Measurements from ENCODE around the gene SLC1A2. TPM values are rescaled to one million over a fixed set of nuclear protein-coding genes. Genes with fewer than 3 reads are reported as not detected.

SLC1A2 gene
- total RNA-seq, 2 donors from 2014 or later: 0.12 TPM; not detected in 1

DNA sequence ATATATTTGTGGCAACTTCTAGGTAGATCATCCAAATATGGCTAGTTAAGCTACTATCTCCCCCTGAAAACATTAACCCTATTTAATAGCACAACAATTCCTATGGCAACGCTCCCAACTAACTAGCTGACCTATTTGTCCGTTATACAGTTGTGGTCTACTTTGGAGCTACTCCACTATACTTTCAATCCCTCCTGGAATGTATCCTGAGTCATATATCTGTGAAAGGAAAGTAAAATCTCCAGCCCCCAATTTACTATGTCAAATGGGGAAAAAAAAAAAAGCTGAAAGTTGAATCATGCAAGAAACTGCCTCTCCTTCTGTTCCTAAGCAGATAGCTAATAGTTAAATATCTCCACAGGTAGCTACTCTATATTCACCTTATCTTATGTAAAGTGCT is 151.9 kb downstream of the SLC1A2 start:
- no peaks in the 10 kb centered on the region for H3K9me3 ChIP-seq (ENCODE audit: control insufficient read depth, low read length, poor library complexity, severe bottlenecking)
- DNase-seq: no peak
- Mint-ChIP-seq H3K4me1 (peaks cover 12% of the 10 kb centered on the region), H3K4me3 (no peak overlapping the region), H3K27me3 (no peaks in the 10 kb centered on the region), H3K36me3 (ENCODE audit: low read depth) (peaks cover 3% of the 10 kb centered on the region), H3K27ac (no peak overlapping the region)
- ATAC-seq: no peak

DNA sequence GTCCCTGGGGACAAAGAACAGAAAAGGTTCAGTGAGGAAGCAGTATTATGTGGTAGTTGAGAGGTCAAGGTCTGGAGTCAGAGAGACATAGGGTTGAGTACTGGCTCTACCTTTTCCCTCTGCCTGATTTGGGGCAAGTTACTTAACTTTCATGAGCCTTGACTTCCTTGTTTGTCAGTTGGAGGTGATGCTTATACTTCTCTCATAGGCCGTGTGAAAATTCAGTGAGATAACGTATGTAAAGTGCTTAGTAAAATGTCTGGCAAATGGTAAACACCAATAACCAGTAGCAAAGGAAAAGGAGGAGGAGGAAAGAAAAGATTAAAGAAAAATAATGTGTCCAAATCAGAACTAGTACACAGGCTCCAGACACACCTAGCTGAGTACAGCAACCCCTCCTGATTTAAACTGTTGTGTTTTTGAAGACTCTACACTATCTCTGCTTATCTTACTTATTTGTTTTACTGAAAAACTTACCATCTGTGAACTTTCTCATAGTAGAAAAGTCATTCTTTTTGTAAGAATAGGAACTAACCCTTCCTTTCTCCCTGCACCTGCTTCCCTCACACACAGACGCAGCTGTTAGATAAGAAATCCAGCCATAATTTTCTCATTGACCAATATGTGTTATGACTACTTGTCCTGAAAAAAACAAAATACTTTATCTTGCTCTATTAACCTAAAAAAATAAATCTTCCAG is 153.5 kb downstream of the SLC1A2 start:
- Mint-ChIP-seq H3K27ac (no peak overlapping the region), H3K4me1 (peaks cover 8% of the 10 kb centered on the region), H3K4me3 (no peak overlapping the region), H3K27me3 (no peaks in the 10 kb centered on the region), H3K36me3 (ENCODE audit: low read depth) (peaks cover 2% of the 10 kb centered on the region)
- ATAC-seq (no peak), DNase-seq (no peak)
- H3K9me3 ChIP-seq (ENCODE audit: control insufficient read depth, low read length, poor library complexity, severe bottlenecking): no peaks in the 10 kb centered on the region

DNA sequence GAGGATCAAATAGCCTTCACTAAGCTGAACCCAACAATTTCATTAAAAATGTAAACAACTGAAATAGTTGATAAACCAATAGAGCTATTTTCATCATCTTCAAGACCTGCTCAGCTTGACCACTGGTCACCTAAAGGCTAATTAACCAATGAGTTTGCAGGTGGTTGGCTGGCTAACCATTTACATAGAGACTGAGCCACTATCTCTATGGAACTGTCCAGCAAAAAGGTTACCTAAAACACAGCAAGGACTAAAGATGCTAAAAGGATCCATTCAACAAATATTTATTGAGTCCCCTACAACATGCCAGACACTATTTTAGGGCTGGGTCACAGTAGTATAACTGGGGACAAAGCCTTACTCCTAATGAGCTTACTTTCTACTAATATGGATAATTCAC is 156.6 kb downstream of the SLC1A2 start:
- no peaks in the 10 kb centered on the region for H3K36me3 Mint-ChIP-seq (ENCODE audit: low read depth)
- no peak for DNase-seq
- no peaks in the 10 kb centered on the region for H3K9me3 ChIP-seq (ENCODE audit: control insufficient read depth, low read length, poor library complexity, severe bottlenecking)
- ATAC-seq: no peak
- H3K4me1 Mint-ChIP-seq: peaks cover 10% of the 10 kb centered on the region
- H3K27ac Mint-ChIP-seq: no peak overlapping the region
- no peak overlapping the region for H3K4me3 Mint-ChIP-seq
- no peaks in the 10 kb centered on the region for H3K27me3 Mint-ChIP-seq

DNA sequence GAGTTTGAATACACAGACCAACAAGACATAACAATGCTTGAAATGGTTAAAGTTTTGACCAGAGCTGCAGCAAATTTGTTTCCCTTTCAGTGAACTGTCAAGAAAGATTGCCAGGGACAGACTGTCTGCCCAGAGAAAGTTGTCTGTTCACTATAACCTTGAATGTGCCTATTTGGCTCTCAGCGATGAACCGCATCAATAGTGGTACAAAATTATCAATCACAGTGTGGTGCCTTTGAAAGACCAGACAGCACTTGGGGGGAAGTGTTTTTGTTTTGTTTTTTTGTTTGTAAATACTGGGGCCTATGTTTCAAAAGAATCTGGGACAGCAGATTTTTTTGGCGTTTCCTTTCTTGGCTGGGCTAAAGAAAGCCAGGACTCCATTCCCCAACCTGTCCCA is 157.3 kb downstream of the SLC1A2 start:
- Mint-ChIP-seq H3K4me1 (peaks cover 16% of the 10 kb centered on the region), H3K36me3 (ENCODE audit: low read depth) (no peaks in the 10 kb centered on the region), H3K4me3 (no peak overlapping the region), H3K27ac (no peak overlapping the region), H3K27me3 (no peaks in the 10 kb centered on the region)
- DNase-seq: no peak
- ATAC-seq: no peak
- no peaks in the 10 kb centered on the region for H3K9me3 ChIP-seq (ENCODE audit: control insufficient read depth, low read length, poor library complexity, severe bottlenecking)

DNA sequence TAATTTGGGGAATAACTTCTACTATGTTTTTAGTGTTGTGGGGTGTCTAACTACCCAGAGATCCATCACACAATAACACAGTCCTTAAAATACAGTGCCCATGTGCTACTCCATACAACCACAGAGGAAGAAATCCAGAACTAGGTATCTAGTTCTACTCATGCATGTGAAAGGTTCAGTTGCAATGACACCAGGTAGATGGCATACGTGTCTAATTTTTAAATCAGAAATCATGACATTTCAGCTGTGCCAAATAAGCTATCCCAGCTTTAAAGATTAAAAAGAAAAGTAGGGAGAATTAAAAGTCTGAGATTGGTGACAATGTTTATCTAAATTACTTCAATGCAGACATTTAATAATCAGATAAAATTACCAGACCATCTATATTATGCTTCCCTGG is 158.2 kb downstream of the SLC1A2 start:
- H3K9me3 ChIP-seq (ENCODE audit: control insufficient read depth, low read length, poor library complexity, severe bottlenecking): no peaks in the 10 kb centered on the region
- Mint-ChIP-seq H3K27ac (no peak overlapping the region), H3K4me3 (no peak overlapping the region), H3K27me3 (no peaks in the 10 kb centered on the region), H3K36me3 (ENCODE audit: low read depth) (no peaks in the 10 kb centered on the region), H3K4me1 (peaks cover 17% of the 10 kb centered on the region)
- ATAC-seq (no peak), DNase-seq (no peak)

DNA sequence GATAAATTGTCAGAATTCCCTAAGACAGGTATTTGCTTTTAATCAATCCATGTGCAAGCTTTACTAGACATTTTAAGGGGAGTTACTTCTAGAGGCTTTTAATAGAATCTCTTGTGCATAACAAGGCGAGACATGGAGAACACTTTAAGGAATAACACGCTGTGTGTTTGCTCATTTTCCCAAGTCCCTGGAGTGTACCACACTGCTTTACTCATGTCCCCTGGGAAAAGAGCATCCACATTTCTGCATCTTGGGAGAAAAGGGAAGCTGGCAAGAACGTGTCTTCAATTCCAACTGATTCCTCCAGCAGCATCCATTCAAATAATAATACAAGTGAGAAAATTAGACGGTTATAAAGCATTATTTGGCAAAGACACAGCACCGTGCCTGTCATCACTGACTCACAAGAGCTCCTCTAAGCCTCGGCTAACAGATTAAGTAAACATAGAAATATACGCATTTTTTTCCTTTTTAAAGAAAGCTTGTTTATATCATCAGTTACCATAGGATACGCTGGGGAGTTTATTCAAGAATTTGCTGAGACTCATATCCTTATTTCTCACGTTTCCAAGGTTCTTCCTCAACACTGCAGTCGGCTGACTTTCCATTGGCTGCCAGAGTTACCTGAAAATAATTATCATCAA is 158.9 kb downstream of the SLC1A2 start:
- Mint-ChIP-seq H3K27me3 (no peaks in the 10 kb centered on the region), H3K36me3 (ENCODE audit: low read depth) (no peaks in the 10 kb centered on the region), H3K4me3 (no peak overlapping the region), H3K27ac (no peak overlapping the region), H3K4me1 (peaks cover 16% of the 10 kb centered on the region)
- no peak for DNase-seq
- no peak for ATAC-seq
- H3K9me3 ChIP-seq (ENCODE audit: control insufficient read depth, low read length, poor library complexity, severe bottlenecking): no peaks in the 10 kb centered on the region

DNA sequence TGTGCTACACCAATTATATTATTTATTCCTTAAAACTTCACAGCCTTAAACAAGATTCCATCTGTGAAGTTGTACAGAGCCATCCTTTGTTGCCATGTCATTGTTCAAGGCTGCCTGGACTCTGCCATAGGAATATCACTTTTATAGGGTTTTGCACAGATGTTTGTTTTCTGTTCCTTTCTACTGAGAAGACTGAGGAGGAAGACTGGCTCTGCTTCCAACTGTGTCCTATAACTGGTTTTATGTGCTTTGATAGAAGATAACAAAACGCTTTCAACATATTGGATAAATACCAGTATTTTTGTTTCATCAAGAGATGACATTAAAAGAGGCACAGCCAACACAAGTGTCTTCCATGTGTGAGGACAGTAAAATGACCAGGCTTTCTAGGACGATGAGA is 159.8 kb downstream of the SLC1A2 start:
- H3K27me3 Mint-ChIP-seq: no peaks in the 10 kb centered on the region
- no peaks in the 10 kb centered on the region for H3K9me3 ChIP-seq (ENCODE audit: control insufficient read depth, low read length, poor library complexity, severe bottlenecking)
- no peak for ATAC-seq
- H3K36me3 Mint-ChIP-seq (ENCODE audit: low read depth): no peaks in the 10 kb centered on the region
- no peak overlapping the region for H3K4me3 Mint-ChIP-seq
- no peak for DNase-seq
- H3K4me1 Mint-ChIP-seq: peaks cover 16% of the 10 kb centered on the region
- no peak overlapping the region for H3K27ac Mint-ChIP-seq

DNA sequence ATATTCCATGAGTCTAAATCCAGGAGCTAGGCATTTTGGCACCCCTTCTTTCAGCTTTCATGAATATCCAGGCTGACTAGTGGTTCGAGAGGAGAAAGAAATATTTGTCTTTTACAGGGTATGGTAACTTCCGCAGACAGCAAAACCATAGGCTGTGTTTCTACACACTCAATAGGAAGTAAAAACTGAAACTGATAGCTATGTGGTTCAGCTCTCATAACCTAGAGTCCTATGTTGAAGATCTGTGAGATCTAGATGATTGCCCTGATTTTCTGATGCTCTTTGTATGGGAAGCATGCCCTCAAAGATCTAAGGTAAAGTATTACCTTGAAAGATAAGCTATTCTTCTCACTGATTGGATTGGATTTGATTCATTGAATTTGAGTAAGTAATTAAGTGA is 162.1 kb downstream of the SLC1A2 start:
- Mint-ChIP-seq H3K4me1 (peaks cover 16% of the 10 kb centered on the region), H3K4me3 (peak overlapping the region; percentile 55), H3K36me3 (ENCODE audit: low read depth) (no peaks in the 10 kb centered on the region), H3K27me3 (no peaks in the 10 kb centered on the region), H3K27ac (peak overlapping the region; percentile 27)
- DNase-seq: no peak
- no peaks in the 10 kb centered on the region for H3K9me3 ChIP-seq (ENCODE audit: control insufficient read depth, low read length, poor library complexity, severe bottlenecking)
- ATAC-seq: peak; percentile 95

DNA sequence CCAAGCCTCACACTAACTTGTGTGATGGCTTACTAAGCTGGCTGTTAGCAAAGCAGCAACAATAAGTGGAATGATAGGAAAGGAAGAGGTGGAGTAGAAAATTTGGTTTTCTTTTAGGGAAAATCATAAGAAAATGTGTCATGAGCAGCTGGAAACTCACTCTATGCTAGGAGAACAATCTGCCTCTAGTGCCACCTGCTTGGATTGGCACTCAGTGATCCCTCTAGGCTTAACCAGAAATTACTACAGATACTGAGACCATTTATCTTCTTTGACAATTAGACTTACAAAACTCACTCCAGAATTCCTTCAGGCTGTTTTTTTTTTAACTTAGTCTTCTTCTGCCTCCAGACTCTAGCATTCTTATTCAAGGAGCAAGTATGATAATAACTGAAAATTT is 163.1 kb downstream of the SLC1A2 start:
- Mint-ChIP-seq H3K27me3 (no peaks in the 10 kb centered on the region), H3K4me3 (no peak overlapping the region), H3K36me3 (ENCODE audit: low read depth) (no peaks in the 10 kb centered on the region), H3K4me1 (peaks cover 16% of the 10 kb centered on the region), H3K27ac (peak overlapping the region; percentile 82)
- no peak for DNase-seq
- H3K9me3 ChIP-seq (ENCODE audit: control insufficient read depth, low read length, poor library complexity, severe bottlenecking): no peaks in the 10 kb centered on the region
- no peak for ATAC-seq

DNA sequence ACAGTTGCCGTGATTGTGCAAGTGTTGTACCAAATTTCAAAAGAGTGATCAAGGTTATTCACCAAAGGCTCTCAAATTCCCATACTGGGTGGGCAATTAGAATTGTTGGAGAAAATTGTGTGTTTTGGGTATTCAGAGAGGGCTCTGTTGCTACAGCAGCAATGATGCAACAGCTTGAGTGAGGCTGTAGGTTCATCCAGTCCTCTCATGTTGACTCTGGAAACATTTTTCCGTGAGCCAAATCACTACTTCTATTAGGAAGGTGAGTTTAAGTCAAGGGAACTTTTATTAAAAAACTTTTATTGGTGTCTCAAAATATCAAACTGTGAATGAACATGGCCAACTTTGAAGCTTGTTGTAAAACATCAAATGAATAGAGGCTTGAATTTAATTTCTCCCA is 163.8 kb downstream of the SLC1A2 start:
- Mint-ChIP-seq H3K4me3 (no peak overlapping the region), H3K36me3 (ENCODE audit: low read depth) (no peaks in the 10 kb centered on the region), H3K4me1 (peaks cover 16% of the 10 kb centered on the region), H3K27ac (peak overlapping the region; percentile 82), H3K27me3 (no peaks in the 10 kb centered on the region)
- no peaks in the 10 kb centered on the region for H3K9me3 ChIP-seq (ENCODE audit: control insufficient read depth, low read length, poor library complexity, severe bottlenecking)
- ATAC-seq: no peak
- no peak for DNase-seq

DNA sequence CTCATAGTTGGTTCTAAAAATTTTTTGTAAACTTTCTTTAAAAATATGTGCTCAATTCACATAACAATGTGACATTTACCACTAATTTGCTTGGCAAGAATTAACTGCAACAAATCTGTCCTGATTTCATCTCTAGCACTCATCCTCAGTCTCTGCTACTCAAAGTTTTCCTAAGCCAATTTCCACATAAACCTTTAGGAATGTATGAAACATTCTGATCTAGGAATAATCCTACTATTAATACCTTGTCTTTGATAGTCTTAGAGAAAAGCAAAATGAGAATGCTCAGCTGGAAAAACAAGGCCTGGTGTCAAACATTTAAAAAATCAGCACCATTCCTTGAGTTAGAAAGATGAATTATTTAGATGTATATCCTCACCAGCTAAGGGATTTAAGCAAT is 166.1 kb downstream of the SLC1A2 start:
- no peak overlapping the region for H3K4me3 Mint-ChIP-seq
- peaks cover 19% of the 10 kb centered on the region for H3K4me1 Mint-ChIP-seq
- ATAC-seq: no peak
- H3K27me3 Mint-ChIP-seq: no peaks in the 10 kb centered on the region
- H3K36me3 Mint-ChIP-seq (ENCODE audit: low read depth): no peaks in the 10 kb centered on the region
- no peak overlapping the region for H3K27ac Mint-ChIP-seq
- no peaks in the 10 kb centered on the region for H3K9me3 ChIP-seq (ENCODE audit: control insufficient read depth, low read length, poor library complexity, severe bottlenecking)
- DNase-seq: no peak

DNA sequence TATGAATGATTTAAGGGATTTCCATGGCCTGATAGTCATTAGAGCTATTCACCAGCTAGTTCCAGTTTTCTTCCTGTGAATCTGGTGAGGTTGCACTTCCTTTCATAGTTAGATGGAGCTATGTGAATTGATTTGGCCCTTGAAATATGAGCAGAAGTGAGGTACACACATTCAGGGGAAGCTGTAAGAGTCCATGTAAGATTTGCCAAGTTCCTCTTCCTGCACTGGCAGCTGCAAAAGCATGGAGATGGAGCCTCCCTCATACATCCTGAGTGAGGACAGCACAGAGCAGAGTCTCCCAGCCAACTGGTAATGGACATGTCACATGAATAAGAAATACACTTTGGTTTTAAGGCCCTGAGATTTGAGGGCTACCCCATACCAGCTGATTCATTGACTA is 168.7 kb downstream of the SLC1A2 start:
- ATAC-seq (no peak), DNase-seq (no peak)
- H3K9me3 ChIP-seq (ENCODE audit: control insufficient read depth, low read length, poor library complexity, severe bottlenecking): no peaks in the 10 kb centered on the region
- Mint-ChIP-seq H3K4me1 (peaks cover 26% of the 10 kb centered on the region), H3K36me3 (ENCODE audit: low read depth) (no peaks in the 10 kb centered on the region), H3K27me3 (no peaks in the 10 kb centered on the region), H3K27ac (peak overlapping the region; percentile 2), H3K4me3 (no peak overlapping the region)

DNA sequence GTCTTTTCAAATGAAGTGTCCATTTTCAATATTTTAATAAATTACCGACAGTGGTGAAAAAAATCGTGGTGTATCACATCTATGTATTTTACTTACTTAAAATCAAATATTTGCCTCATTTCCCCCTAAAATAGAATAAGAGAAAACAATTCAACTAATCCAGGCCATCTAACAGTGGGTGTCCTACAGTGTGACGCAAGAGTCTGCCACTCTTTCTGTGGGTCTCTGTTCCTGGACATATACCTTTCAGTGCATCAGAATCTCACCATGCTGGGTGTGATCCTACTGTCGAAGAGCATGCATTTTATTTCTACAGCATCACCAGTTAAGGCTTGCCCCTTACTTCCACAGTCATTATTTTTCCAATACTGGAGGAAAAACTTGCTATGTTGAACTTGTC is 169.2 kb downstream of the SLC1A2 start:
- H3K27me3 Mint-ChIP-seq: no peaks in the 10 kb centered on the region
- ATAC-seq (no peak), DNase-seq (no peak)
- peaks cover 26% of the 10 kb centered on the region for H3K4me1 Mint-ChIP-seq
- no peak overlapping the region for H3K4me3 Mint-ChIP-seq
- no peaks in the 10 kb centered on the region for H3K9me3 ChIP-seq (ENCODE audit: control insufficient read depth, low read length, poor library complexity, severe bottlenecking)
- H3K27ac Mint-ChIP-seq: peak overlapping the region; percentile 95
- H3K36me3 Mint-ChIP-seq (ENCODE audit: low read depth): no peaks in the 10 kb centered on the region

Measured in T-helper 17 cell (primary cell).